GM12874 (cell line): ENCODE measurements around the gene GPC1.

Experiments
- CTCF ChIP-seq: IDR thresholded peaks from 2 replicates; pipeline ENCODE4 v1.5.1; 2011; ENCODE audit warnings: low read depth, mild to moderate bottlenecking, control low read depth, low read length, moderate library complexity; ENCODE audit not compliant: insufficient read depth

The GPC1 gene

GRCh38 chr2:240390091-240391073, 45.1 kb upstream of the GPC1 start:
- no peak for TF ChIP-seq CTCF

- TF ChIP-seq CTCF, result no peak
These were observed 44.1 kb upstream of the GPC1 start for GRCh38 chr2:240391111-240392051.

GRCh38 chr2:240392084-240392947, 43.1 kb upstream of the GPC1 start:
- TF ChIP-seq CTCF, result no peak

GRCh38 chr2:240392948-240393830, 42.3 kb upstream of the GPC1 start:
- TF ChIP-seq CTCF, result no peak

GRCh38 chr2:240393831-240394410, 41.5 kb upstream of the GPC1 start:
- no peak for TF ChIP-seq CTCF

GRCh38 chr2:240394549-240394948, 40.9 kb upstream of the GPC1 start:
- no peak for TF ChIP-seq CTCF
